ENCODE results near the gene CCNG2.

DNA sequence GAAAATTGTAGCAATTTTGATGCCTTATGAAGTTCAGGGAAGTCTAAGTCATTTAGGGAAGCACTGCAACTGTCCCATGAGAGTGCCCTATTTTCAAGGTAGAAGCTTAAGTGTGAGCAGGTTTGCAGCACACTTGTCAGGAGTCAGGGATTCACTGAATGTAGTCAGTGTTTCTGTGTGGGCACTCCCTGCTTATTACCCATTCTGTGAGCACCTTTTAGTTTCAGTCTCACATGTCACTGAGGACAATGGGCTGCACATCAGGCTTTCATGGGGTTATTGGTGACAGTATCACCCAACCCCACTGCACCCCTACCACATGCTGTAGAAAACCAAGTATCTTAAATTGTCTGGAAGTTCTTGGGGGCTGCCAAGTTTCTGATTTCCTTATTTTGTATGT lies 2.9 kb upstream of the CCNG2 start:
- TF ChIP-seq, protein P1, sequence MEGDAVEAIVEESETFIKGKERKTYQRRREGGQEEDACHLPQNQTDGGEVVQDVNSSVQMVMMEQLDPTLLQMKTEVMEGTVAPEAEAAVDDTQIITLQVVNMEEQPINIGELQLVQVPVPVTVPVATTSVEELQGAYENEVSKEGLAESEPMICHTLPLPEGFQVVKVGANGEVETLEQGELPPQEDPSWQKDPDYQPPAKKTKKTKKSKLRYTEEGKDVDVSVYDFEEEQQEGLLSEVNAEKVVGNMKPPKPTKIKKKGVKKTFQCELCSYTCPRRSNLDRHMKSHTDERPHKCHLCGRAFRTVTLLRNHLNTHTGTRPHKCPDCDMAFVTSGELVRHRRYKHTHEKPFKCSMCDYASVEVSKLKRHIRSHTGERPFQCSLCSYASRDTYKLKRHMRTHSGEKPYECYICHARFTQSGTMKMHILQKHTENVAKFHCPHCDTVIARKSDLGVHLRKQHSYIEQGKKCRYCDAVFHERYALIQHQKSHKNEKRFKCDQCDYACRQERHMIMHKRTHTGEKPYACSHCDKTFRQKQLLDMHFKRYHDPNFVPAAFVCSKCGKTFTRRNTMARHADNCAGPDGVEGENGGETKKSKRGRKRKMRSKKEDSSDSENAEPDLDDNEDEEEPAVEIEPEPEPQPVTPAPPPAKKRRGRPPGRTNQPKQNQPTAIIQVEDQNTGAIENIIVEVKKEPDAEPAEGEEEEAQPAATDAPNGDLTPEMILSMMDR (conservative IDR thresholded peaks at IDR 0.05; ENCODE audit: low read depth, low read length) = no peak
- no peak for TF ChIP-seq EZH2 (IDR thresholded peaks at IDR 0.05; ENCODE audit: borderline replicate concordance, low read depth, low read length, poor library complexity, severe bottlenecking)
